Right ventricle myocardium inferior (tissue), 1 donor: Measurements from ENCODE around the gene GALNT4. TPM values are rescaled to one million over a fixed set of nuclear protein-coding genes. Genes with fewer than 3 reads are reported as not detected.
A peak's percentile ranks its signal among the peaks of the same experiment; 100 is the strongest.

Source experiments
- ATAC-seq: fragments of 200-7000 bp; cut with Tn5 transposase; one replicate; pipeline ENCODE4 v1.9.1; 2020; ENCODE audit warnings: mild to moderate bottlenecking, moderate library complexity
- DNase-seq: peaks from one replicate; pipeline ENCODE4 v3.0.0; 2021; ENCODE audit errors: missing footprints
- intact Hi-C: fragments of 100-400 bp; cut with DNase I; formaldehyde crosslinking; loops from one replicate; pipeline ENCODE4 v1.11.0; 2022
- long read RNA-seq: library from polyadenylated mRNA; unstranded; transcript quantifications from one replicate; pipeline ENCODE4 v2.0.0, GENCODE V29; 2021
- total RNA-seq: library from RNA; stranded (reverse); fragmentation: NEBNext Ultra II Directional; extraction: Animal tissue kit (Norgen Biotek cat#: 25700); gene quantifications from one replicate; pipeline ENCODE4 v1.2.1, GENCODE V29; 2021
- donor health status: DM: no; HTN: yes; CAD: no; lungs with severe emphysema.

The GALNT4 gene
- 2.3 TPM for total RNA-seq
- long read RNA-seq, full-length matches to known transcripts = 1 of 1 reads
- long read RNA-seq, partial matches to known transcripts = 0 of 1 reads
- long read RNA-seq, other reads (novel, unspliced or antisense) = 0 of 1 reads

DNA sequence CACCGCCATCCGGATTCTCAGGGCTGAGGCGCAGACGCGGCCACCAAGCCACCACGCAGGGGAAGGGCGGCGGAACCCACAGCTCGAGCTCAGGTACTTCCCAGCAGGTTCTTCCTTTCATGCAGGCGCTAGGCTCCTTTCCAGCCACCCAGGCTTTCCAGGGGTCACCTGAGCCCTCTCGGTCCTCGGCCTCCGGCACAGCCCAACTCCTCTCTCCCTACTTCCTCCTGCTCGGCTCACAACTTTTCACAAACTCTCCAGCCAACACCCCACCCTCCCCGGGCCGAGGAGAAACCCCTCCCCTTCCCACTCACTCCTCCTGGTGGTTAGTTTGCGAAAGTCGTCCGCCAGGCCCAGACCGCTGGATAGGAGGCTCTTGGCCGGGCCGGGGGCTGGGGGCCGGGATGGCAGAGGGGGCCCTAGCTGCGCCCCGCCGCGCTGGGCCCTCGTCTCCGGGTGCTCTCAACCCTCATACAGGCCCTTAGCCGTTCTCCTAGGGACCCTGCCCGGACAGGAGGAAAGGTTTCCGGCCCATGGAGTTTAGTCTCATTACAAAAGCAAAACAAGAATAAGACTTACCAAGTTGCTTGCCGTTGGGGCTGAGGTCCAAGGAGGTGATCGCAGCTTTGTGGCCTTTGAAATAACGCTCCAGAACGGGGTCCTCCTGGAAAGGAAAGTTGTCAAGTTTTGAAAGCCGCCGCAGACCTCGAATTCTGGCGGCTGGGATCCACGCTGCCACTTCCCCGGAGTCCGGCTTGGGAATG lies at the start of gene GALNT4:
Gene GALNT4 (minus strand): TSS at position 256 of the 764 bp plus-strand sequence. CDS start 247 bp downstream, at position 9.
- intact Hi-C loops = loop anchor here (2.0 to 10.0 kb wide), 2 partner anchors 54 to 170 kb away; partner anchors contain the start of gene DUSP6
- DNase-seq = peak; percentile 94
- ATAC-seq = peak; percentile 96

GRCh38 chr12:89573051-89573810 lies 48.6 kb upstream of the GALNT4 start:
- ATAC-seq (no peak), DNase-seq (no peak)
- intact Hi-C loops = no loop called here

GRCh38 chr12:89571491-89572195 lies 47.0 kb upstream of the GALNT4 start:
- no peak for DNase-seq
- intact Hi-C loops = no loop called here

GRCh38 chr12:89568484-89568883 lies 43.9 kb upstream of the GALNT4 start:
- no peak for ATAC-seq
- DNase-seq = no peak
- intact Hi-C loops = no loop called here

More at GRCh38 chr12:89571491-89572195, 47.0 kb upstream of the GALNT4 start:
- no peak for ATAC-seq

- no peak for ATAC-seq
- no peak for DNase-seq
- intact Hi-C loops = no loop called here
Measured at GRCh38 chr12:89567691-89568239, 43.2 kb upstream of the GALNT4 start.

GRCh38 chr12:89566615-89567014 lies 42.0 kb upstream of the GALNT4 start:
- intact Hi-C loops = no loop called here
- DNase-seq = no peak
- ATAC-seq = no peak

GRCh38 chr12:89565002-89565401 lies 40.4 kb upstream of the GALNT4 start:
- intact Hi-C loops = no loop called here
- no peak for ATAC-seq

GRCh38 chr12:89559753-89560152 lies 35.2 kb upstream of the GALNT4 start:
- ATAC-seq = no peak
- intact Hi-C loops = no loop called here
- no peak for DNase-seq

More at GRCh38 chr12:89565002-89565401, 40.4 kb upstream of the GALNT4 start:
- DNase-seq = no peak

DNA sequence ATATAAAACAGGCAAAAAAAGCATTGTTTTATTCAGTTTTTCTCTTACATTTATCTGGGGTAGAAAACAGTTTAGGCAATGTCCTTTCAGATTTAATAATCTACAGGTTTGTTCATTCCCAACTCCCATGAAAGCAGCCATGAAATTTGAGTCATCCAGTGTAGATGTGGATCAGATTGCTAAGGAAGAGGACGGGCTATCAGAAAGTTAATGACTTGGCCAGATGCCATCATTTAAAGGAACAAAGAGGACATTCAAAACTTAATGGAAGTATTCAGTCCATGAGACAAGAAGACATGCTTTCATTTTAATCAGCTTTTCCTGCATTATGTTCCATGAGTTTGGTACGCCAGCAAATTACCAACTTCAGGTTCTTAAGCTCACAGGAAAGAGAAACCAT lies 32.4 kb upstream of the GALNT4 start:
- intact Hi-C loops = no loop called here
- no peak for DNase-seq
- ATAC-seq = no peak

DNA sequence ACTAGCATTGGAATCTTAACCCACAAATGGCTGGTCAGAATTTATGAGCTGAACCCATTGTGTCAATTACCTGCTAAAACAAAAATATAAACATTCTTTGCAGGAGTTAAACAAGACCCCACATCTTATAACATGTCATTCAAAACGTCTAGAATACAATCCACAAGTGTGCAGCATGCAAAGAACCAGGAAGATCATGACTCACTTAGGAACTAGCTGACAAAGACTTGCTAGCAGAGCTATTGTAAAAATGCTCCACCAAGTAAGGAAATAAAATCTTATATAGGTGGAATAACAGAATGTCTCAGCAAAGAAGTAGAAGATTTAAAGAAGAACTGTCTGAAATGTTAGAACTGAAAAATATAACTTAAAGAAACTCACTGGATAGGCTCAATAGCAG lies 27.8 kb upstream of the GALNT4 start:
- intact Hi-C loops = no loop called here
- ATAC-seq = no peak
- DNase-seq = no peak

GRCh38 chr12:89551747-89552146 lies 27.2 kb upstream of the GALNT4 start:
- DNase-seq (no peak), ATAC-seq (no peak)
- intact Hi-C loops = no loop called here

DNA sequence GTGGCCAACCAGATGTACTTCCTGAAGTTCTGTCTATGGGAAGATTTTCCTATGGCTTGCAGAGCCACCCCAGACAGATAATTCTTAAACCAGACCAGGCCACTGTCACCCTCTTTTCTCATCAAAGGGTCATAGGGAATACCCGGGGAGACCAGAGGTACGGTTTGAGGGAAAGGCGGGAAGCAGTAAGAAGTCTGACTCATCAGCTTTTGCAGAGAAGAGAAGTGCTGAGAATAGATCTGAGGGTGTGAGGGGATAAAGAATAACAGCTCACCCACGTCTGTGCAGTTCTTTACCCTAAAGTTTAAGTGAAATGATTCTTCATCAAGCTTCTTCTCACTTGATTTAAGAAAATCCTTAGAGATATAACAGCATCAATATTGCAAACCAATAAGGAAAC lies 22.5 kb upstream of the GALNT4 start:
- intact Hi-C loops = loop anchor here (10.0 kb wide), 1 partner anchor 158 kb away; the partner anchor contains the start of gene ATP2B1
- ATAC-seq (no peak), DNase-seq (no peak)

DNA sequence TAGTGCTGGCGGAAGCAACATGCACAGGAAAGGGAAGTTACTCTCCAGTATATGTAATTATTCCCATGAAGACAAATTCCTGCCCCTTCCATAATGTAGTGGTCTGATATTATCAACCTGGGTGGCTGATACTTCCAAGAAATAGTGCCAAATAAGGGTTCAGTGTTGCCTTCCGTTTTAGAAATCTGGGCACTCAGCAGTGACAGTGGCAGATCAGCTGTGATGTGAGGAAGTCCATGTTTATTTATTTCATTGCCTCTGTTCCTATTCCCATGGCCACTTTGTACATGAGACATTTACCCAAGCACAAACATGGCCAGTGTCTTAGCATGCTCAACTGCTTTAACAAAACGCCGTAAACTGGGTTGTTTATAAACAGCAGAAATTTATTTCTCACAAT lies 21.6 kb upstream of the GALNT4 start:
- intact Hi-C loops = loop anchor here (10.0 kb wide), 1 partner anchor 159 kb away; the partner anchor contains the start of gene ATP2B1
- ATAC-seq = no peak

DNA sequence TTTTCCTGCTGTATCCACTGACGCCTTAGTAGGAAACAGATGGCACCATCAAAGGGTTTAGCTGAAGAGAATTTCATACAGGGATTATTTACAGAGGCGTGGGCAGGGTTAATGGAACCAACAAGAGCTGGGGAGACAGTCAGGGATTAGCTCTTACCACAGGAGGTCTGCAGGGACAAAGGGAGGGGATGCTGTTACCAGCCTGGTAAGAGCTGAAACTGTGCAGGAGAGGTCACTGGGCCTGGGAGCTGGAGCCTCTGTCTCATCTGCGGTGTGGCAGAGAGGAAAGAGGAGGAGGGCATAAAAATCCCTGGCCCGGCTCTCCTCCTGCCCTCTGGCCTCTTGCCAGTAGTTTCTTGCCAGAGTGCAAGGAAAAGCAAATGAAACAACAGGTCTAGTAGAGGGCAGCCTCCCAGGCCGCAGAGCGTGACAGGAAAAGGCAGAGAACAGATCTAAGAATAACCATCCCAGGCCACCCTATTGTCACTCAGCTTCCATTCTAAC lies 20.1 kb upstream of the GALNT4 start:
- intact Hi-C loops = loop anchor here (5.0 to 10.0 kb wide), 3 partner anchors 160 to 1308 kb away; partner anchors contain the start of gene ATP2B1
- DNase-seq (peak; percentile 75), ATAC-seq (peak; percentile 82)

More for the DNA sequence above, 21.6 kb upstream of the GALNT4 start:
- no peak for DNase-seq

DNA sequence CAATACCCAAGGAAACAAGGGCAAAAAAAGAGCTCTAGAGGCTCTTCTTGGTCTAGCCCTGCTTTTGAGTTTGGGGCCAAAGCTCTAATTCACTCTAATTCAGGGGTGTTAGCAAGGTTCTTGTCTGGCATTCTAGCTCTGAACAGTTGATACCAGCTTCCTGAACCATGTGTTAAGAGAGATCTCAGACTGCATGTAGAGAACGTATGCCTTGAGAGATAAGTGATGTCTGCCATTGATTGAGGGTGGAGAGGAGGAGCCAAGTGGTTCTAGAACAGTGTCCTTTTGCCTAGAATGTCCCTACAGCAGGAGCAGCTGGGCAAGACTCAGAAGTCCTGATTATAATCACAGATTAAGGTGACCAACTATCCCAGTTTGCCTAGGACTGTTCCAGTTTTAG lies 19.4 kb upstream of the GALNT4 start:
- ATAC-seq = no peak
- no peak for DNase-seq
- intact Hi-C loops = loop anchor here (5.0 to 10.0 kb wide), 3 partner anchors 161 to 1308 kb away; partner anchors contain the start of gene ATP2B1

GRCh38 chr12:89542912-89543592 lies 18.5 kb upstream of the GALNT4 start:
- intact Hi-C loops = loop anchor here (5.0 to 10.0 kb wide), 3 partner anchors 162 to 1309 kb away; partner anchors contain the start of gene ATP2B1
- ATAC-seq (peak; percentile 75), DNase-seq (no peak)

GRCh38 chr12:89542236-89542635 lies 17.6 kb upstream of the GALNT4 start:
- DNase-seq (no peak), ATAC-seq (no peak)

More at GRCh38 chr12:89542236-89542635, 17.6 kb upstream of the GALNT4 start:
- intact Hi-C loops = loop anchor here (5.0 to 10.0 kb wide), 3 partner anchors 163 to 1310 kb away; partner anchors contain the start of gene ATP2B1
